GM20431 (cell line): Measurements from ENCODE around the gene AAMP.
"Not testable (repeated sequence)": the region's sequence is repeated elsewhere in the genome, so short reads cannot be mapped to it uniquely, and the experiment has no call there.

Experiments
- in situ Hi-C: fragments of 300-500 bp; cut with MseI, MboI; formaldehyde crosslinking; loops from one replicate; pipeline ENCODE4 v1.15.0; 2020; ENCODE audit warnings: low sequenced_read_pairs; ENCODE audit not compliant: unreplicated experiment

AAMP gene

DNA sequence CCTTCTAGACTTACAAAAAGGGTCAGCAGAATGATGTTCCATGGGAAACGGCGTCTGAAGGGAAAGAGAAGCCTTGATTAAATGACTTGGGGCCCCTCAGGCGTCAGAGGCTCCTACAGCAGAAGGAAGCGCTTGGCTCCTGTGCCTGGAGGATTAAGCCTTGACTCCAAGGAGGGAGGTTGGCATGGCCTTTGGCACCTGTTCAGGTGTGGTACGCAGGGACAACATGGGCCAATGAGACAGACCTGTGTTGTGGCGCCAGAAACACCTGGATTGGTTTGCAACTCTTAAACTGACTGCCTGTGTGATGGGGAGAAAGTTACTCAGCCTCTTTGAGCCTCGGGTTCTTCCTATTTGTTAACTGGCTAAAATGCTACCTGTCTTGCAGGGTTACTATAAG lies 8.0 kb upstream of the AAMP start:
- in situ Hi-C loops = no loop called here

GRCh38 chr2:218276986-218277755 lies 7.2 kb upstream of the AAMP start:
- in situ Hi-C loops = no loop called here

GRCh38 chr2:218275371-218276072 lies 5.6 kb upstream of the AAMP start:
- in situ Hi-C loops = no loop called here

DNA sequence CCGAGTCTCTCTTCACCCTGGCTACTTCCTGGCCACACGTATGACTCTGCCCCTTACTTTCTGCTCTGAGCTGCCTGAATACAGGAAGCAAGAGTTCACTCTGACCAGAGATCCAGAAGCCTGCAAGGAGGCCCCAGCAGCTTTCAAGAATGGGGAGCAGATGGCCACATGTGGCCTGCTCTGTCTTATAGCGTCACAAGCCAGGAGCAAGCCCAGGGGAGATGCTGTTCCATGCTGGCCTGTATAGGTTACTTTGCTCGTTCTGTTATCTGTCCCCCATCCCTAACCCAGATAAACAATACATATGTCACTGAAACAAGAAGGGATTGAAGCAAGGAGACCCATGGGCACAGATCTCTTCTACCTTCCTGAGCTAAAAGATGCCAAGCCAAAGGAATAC lies 4.6 kb upstream of the AAMP start:
- in situ Hi-C loops = no loop called here

DNA sequence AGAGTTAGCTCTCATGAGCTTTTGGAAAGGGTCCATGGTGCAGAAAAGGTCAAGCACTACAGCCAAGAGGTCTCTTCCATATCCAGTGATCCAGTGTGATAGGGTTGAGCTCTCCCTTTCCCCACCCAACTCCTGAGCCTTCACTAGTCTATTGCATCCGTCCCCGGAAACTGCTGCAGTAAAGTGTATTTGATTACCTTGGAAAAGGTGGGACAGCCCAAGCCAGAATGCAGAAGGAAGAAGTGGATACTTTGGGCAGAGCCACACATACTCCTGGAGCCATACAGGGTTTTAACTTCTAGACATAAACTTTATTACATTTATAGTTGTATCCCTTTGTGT lies 3.9 kb upstream of the AAMP start:
- in situ Hi-C loops = no loop called here

GRCh38 chr2:218273214-218273907 lies 3.4 kb upstream of the AAMP start:
- in situ Hi-C loops = not testable (repeated sequence)

DNA sequence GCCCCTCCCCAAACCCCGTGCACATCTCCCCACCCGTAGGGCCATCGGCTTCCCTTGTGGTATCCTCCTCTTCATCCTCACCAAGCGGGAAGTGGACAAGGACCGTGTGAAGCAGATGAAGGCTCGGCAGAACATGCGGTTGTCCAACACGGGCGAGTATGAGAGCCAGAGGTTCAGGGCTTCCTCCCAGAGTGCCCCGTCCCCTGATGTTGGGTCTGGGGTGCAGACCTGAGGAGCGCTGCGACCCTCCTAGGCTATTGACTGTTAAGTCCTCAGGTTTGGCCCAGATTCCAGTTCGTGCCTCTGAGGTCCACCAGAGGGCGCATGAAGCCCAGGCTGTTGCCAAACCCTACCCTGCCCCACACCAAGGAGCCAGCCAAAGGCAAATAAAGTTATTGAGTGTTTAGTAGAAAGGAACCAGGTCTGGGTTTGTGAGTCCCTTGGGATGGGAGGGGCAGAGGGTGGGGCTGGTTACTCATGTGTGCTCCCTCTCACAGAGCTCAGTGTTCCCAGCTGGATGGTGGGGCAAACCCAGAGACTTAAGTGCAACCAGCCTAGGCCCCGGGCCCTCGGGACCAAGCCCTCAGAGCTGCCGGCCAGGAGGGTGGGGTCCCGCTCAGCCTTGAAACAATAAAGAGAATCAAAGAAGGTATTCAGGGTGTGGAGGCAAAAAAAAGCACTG lies 2.7 kb upstream of the AAMP start:
- in situ Hi-C loops = no loop called here

DNA sequence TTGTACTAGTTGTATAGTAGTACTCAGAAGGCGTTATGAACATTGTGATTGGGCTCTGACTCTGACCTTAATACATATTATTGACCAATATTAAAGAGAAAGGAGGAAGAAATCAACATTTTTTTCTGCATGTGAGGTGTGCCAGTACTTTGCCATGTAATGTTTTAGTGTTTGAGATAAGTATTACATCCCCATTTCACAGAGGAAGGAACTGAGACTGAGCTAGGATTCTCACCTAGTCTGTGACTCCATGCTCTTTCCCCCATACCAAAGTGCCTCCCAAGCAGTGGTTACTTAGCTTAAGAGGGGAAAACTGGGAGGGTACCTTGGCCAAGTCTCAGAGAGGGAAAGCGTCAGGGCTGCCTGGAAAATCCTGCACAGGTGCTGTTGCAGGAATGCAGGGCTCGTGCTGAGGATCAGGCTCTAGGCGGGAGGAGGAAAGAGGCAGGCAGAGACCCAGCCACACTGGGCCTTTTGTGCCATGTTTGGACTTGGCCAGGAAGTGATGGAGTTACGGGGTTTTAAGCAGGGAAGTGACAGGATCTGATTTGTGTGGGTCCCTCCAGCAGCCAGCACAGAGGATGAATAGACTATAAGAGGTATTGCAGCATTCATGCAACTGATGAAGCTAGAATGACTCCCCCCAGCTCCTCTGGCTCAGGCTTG lies 2.1 kb upstream of the AAMP start:
- in situ Hi-C loops = no loop called here

DNA sequence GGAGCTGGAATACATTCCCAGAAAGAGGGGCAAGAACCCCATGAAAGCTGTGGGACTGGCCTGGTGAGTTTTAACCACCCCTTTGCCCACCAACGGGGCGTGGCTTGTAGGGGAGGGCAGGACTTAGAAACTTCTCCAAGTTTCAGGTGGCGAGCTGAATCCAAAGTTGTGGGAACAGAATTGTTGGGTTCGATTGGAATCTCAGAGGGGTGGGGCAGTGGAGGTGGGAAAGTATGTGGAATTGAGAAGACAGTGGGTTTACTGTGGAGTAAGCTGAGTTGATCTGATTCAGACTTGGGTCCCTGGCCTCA lies 1.5 kb upstream of the AAMP start:
- in situ Hi-C loops = no loop called here

- in situ Hi-C loops = no loop called here
Observed at GRCh38 chr2:218270721-218271486, 967 bp upstream of the AAMP start.

GRCh38 chr2:218267259-218267658 lies 2.7 kb downstream of the AAMP start:
- in situ Hi-C loops = no loop called here

DNA sequence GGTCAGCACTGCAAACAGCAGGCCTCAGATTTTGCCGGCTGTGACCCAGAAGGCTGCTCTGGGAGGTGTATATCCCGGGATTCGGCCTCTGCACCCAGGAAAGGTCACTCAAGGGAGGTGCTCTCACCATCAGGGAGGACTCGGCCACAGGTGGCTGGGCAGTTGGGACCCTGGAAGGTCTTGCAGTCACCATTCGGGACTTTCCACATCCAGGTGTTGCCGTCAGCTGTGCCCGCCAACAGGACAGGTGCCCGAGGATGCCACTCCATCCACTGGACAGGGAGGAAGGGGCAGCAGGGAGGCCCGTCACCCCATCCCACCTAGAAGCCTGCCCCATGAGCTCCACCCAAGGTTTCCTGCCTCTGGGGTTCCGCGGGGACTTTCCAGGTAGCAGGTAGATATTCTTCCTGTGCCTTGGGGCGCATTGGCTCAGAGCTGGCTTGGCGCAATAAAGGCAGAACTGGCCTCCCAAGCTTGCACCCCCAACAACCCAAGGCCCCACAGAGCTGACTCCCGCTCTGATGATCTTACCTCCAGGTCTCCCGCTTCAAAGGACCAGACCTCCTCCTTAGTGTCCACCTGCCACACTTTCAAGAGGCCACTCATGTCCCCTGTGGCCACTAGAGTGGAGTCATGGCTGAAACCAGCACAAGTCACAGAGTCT lies 3.5 kb downstream of the AAMP start:
- in situ Hi-C loops = no loop called here

- in situ Hi-C loops = no loop called here
Observed at GRCh38 chr2:218265626-218266025, 4.3 kb downstream of the AAMP start.

DNA sequence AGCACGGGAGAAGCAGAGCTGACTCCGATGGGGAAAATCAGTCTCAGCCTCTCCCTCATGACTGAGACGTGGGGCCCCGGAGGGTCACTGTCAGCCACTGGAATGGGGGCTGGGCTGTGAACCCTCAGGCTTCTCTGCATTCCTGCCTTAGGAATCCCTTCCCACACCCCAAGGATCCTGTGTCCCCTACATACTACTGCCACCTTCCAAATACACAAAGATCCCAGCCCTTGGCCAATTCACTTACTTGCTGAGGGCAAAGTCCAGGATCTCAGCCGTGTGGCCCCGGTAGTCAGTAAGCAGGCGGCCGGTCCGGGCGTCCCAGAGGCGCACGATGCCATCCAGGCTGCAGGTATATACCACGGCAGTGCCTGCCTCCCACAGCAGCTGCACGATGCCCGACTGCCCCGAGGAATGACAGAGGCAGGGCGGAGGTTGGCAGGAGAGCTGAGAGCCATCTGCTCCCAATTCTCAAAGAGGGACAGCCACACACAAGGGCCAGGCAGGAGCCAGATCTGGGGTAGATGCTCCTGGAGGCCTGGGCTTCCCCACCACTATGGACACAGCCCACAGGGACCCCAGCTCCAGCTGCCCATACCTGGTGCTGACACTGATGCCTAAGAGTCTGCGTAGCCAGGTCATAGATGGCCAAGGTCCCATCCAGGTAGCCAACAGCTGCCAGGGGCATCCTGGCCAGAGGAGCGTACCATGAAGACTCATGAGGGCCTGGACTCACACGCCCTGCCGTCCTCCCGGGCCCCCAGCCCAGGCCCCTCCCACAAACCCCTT lies 5.0 kb downstream of the AAMP start:
- in situ Hi-C loops = no loop called here

GRCh38 chr2:218263817-218264641 lies 5.9 kb downstream of the AAMP start:
- in situ Hi-C loops = no loop called here

GRCh38 chr2:218262631-218263586 lies 7.0 kb downstream of the AAMP start:
- in situ Hi-C loops = no loop called here

GRCh38 chr2:218262237-218262600 lies 7.7 kb downstream of the AAMP start:
- in situ Hi-C loops = no loop called here
